SH-SY5Y (cell line): Measurements from ENCODE around the gene USP20.

Source experiments
- GATA2 ChIP-seq: IDR thresholded peaks from 2 replicates; pipeline ENCODE4 v1.6.1; 2011; ENCODE audit warnings: mild to moderate bottlenecking, low read depth, low read length
- GATA3 ChIP-seq: IDR thresholded peaks from 2 replicates; pipeline ENCODE4 v1.6.1; 2011; ENCODE audit warnings: low read depth, mild to moderate bottlenecking, low read length, moderate library complexity

DNA sequence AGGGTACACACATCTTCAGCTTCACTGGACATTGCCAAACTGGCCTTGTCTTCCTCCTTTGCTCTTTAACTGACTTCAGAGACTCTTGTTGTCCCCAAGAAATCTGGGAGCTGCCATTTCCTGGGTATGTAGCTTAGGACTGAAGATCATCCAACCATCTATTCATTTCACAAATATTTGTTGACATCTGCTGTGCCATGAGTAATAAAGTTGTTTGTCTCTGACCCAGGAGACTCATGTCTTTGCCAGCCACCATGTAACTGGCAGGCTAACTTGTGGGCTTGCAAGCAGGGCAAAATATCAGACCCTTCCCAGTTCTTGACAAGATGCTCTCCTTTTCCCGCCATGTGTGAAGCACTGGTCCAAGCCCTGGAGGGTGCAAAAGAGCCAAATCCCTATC, 49.4 kb upstream of the USP20 start:
- TF ChIP-seq GATA2 (no peak), GATA3 (no peak)
